ENCODE results near the gene DENND1A. TPM values are rescaled to one million over a fixed set of nuclear protein-coding genes. Genes with fewer than 3 reads are reported as not detected.

Gene DENND1A
- total RNA-seq, 1 donor from 2014 or later: 12.7 TPM

DNA sequence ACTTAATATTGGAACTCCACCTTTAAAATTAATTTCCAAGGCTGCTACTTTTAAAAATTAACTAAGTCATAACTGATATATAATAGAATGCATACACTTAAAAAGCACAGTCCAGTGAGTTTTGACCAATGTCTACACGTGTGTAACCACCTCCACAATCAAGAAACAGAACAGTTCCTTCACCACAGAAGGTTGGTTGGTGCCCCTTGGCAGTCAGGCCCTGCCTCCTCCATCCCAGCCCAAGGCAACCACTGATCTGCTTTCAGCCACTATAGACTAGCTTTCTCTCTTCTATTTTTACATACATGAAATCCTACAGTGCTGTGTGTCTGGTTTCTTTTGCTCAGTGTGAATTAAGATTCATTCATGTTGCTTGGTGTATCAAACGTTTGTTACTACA is 358.7 kb downstream of the DENND1A start:
- Mint-ChIP-seq H3K9me3 (ENCODE audit: unreplicated experiment) (peaks cover 10% of the 10 kb centered on the region), H3K4me1 (ENCODE audit: low read depth, unreplicated experiment) (peaks cover 3% of the 10 kb centered on the region), H3K36me3 (ENCODE audit: low read depth, unreplicated experiment) (peaks cover 3% of the 10 kb centered on the region), H3K27ac (ENCODE audit: unreplicated experiment) (no peak overlapping the region), H3K4me3 (ENCODE audit: unreplicated experiment) (no peak overlapping the region), H3K27me3 (ENCODE audit: low read depth, unreplicated experiment) (peaks cover 5% of the 10 kb centered on the region)
- Histone ChIP-seq H3K4me1 (ENCODE audit: insufficient read depth, low read length) (no peaks in the 10 kb centered on the region), H2AFZ (ENCODE audit: low read depth, low read length) (no peak overlapping the region), H3K79me2 (ENCODE audit: insufficient read depth, low read length) (no peaks in the 10 kb centered on the region), H3K9ac (ENCODE audit: low read length) (no peak overlapping the region), H3K27ac (ENCODE audit: low read depth, low read length) (no peak overlapping the region), H3K4me2 (ENCODE audit: low read length) (no peak overlapping the region), H3K4me3 (ENCODE audit: insufficient read depth, low read depth, low read length) (no peak overlapping the region), H3K27me3 (ENCODE audit: insufficient read depth, low read length) (no peaks in the 10 kb centered on the region), H4K20me1 (ENCODE audit: insufficient read depth, low read length) (no peaks in the 10 kb centered on the region), H3K9me3 (ENCODE audit: insufficient read depth, low read depth, low read length) (no peaks in the 10 kb centered on the region), H3K36me3 (ENCODE audit: insufficient read depth, low read length) (no peaks in the 10 kb centered on the region)
- no peak for FAIRE-seq
- TF ChIP-seq EZH2 (IDR thresholded peaks at IDR 0.05; ENCODE audit: insufficient read depth, low read length): no peak
- TF ChIP-seq, protein P1, sequence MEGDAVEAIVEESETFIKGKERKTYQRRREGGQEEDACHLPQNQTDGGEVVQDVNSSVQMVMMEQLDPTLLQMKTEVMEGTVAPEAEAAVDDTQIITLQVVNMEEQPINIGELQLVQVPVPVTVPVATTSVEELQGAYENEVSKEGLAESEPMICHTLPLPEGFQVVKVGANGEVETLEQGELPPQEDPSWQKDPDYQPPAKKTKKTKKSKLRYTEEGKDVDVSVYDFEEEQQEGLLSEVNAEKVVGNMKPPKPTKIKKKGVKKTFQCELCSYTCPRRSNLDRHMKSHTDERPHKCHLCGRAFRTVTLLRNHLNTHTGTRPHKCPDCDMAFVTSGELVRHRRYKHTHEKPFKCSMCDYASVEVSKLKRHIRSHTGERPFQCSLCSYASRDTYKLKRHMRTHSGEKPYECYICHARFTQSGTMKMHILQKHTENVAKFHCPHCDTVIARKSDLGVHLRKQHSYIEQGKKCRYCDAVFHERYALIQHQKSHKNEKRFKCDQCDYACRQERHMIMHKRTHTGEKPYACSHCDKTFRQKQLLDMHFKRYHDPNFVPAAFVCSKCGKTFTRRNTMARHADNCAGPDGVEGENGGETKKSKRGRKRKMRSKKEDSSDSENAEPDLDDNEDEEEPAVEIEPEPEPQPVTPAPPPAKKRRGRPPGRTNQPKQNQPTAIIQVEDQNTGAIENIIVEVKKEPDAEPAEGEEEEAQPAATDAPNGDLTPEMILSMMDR (IDR thresholded peaks at IDR 0.05; ENCODE audit: insufficient read depth, low read depth, low read length): no peak
- no peak for DNase-seq (ENCODE audit: low read depth)

DNA sequence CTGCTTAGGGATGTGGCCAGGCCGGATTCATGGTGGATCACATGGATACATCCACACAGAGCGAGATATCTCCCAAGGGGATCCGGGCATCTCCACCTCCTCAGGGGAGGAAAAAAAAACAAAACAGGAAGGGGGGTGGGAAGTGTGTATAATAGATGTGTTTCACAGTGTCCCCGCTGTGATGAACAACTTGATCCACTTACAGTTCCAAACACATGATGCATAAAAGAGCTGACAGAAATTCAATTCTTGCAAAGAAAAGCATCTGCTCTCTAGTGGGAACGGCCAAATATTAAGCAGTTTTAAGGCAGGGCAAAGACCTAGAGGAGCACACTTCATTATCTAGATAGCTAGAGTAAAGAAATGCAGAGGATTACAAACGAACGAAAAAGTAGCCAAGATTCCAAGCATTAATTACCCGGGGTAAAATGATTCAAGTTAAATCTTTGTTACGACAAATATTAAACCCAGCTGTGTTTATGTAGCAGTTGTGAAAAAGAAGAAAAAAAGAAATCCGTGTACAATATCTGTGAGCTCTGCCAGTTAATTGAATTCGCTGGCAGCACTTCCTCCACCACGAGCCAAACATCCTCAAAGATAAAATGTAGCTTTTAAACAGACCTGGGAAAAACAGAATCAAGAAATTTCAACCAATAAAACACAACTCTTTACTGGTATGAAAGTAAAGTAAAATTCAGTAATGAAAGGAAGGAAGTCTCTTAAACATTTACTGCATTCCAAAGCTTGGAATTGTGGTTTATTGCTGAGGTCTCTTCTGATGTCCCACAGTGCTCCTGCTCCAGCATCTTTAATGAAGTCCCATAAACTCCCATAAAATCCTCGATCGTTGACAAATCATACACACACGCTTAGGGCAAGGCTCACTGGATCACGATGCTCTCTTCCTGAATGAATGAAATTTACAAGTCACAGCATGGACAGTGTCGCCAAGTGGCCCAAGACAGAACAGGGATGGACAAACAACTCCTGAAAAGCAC is 360.9 kb downstream of the DENND1A start:
- Mint-ChIP-seq H3K9me3 (ENCODE audit: unreplicated experiment) (peaks cover 4% of the 10 kb centered on the region), H3K4me1 (ENCODE audit: low read depth, unreplicated experiment) (peaks cover 3% of the 10 kb centered on the region), H3K4me3 (ENCODE audit: unreplicated experiment) (no peak overlapping the region), H3K36me3 (ENCODE audit: low read depth, unreplicated experiment) (peaks cover 3% of the 10 kb centered on the region), H3K27ac (ENCODE audit: unreplicated experiment) (no peak overlapping the region), H3K27me3 (ENCODE audit: low read depth, unreplicated experiment) (peaks cover 8% of the 10 kb centered on the region)
- DNase-seq (ENCODE audit: low read depth) (peak; percentile 57), FAIRE-seq (peak; percentile 47)
- Histone ChIP-seq H3K4me3 (ENCODE audit: insufficient read depth, low read depth, low read length) (no peak overlapping the region), H2AFZ (ENCODE audit: low read depth, low read length) (no peak overlapping the region), H3K9ac (ENCODE audit: low read length) (no peak overlapping the region), H3K27ac (ENCODE audit: low read depth, low read length) (no peak overlapping the region), H3K27me3 (ENCODE audit: insufficient read depth, low read length) (no peaks in the 10 kb centered on the region), H3K36me3 (ENCODE audit: insufficient read depth, low read length) (no peaks in the 10 kb centered on the region), H3K9me3 (ENCODE audit: insufficient read depth, low read depth, low read length) (no peaks in the 10 kb centered on the region), H3K79me2 (ENCODE audit: insufficient read depth, low read length) (no peaks in the 10 kb centered on the region), H3K4me2 (ENCODE audit: low read length) (peak overlapping the region; percentile 61), H4K20me1 (ENCODE audit: insufficient read depth, low read length) (no peaks in the 10 kb centered on the region), H3K4me1 (ENCODE audit: insufficient read depth, low read length) (no peaks in the 10 kb centered on the region)
- TF ChIP-seq, protein P1 (IDR thresholded peaks at IDR 0.05; ENCODE audit: insufficient read depth, low read depth, low read length): no peak
- no peak for TF ChIP-seq EZH2 (IDR thresholded peaks at IDR 0.05; ENCODE audit: insufficient read depth, low read length)

DNA sequence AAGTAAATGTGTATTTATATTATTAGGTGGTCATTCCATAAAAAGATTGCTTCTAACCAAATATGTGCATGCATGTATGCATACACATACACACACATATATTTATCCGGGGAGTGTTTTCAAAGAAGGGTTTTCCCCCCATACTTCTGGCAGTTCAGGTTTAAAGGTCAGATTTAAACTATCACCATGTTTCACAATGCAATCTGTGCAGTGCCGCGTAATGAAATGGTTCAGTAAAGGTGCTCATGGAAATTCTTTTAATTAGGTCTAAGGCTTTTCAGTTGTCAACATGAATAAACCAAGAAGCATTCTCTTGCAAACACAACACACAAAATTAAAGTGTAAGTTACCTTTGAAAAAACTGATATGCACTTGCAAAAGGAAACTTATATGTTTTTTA is 362.9 kb downstream of the DENND1A start:
- Mint-ChIP-seq H3K9me3 (ENCODE audit: unreplicated experiment) (peaks cover under 1% of the 10 kb centered on the region), H3K27me3 (ENCODE audit: low read depth, unreplicated experiment) (peaks cover 8% of the 10 kb centered on the region), H3K36me3 (ENCODE audit: low read depth, unreplicated experiment) (peaks cover 3% of the 10 kb centered on the region), H3K4me3 (ENCODE audit: unreplicated experiment) (no peak overlapping the region), H3K27ac (ENCODE audit: unreplicated experiment) (no peak overlapping the region), H3K4me1 (ENCODE audit: low read depth, unreplicated experiment) (peaks cover 8% of the 10 kb centered on the region)
- DNase-seq (ENCODE audit: low read depth) (no peak), FAIRE-seq (no peak)
- H3K4me2 ChIP-seq (ENCODE audit: low read length): no peak overlapping the region
- TF ChIP-seq, protein P1 (IDR thresholded peaks at IDR 0.05; ENCODE audit: insufficient read depth, low read depth, low read length): no peak
- no peak for TF ChIP-seq EZH2 (IDR thresholded peaks at IDR 0.05; ENCODE audit: insufficient read depth, low read length)
- no peaks in the 10 kb centered on the region for H4K20me1 ChIP-seq (ENCODE audit: insufficient read depth, low read length)
- H3K9ac ChIP-seq (ENCODE audit: low read length): no peak overlapping the region
- H3K79me2 ChIP-seq (ENCODE audit: insufficient read depth, low read length): no peaks in the 10 kb centered on the region
- no peak overlapping the region for H2AFZ ChIP-seq (ENCODE audit: low read depth, low read length)
- no peak overlapping the region for H3K27ac ChIP-seq (ENCODE audit: low read depth, low read length)
- no peaks in the 10 kb centered on the region for H3K9me3 ChIP-seq (ENCODE audit: insufficient read depth, low read depth, low read length)
- no peak overlapping the region for H3K4me3 ChIP-seq (ENCODE audit: insufficient read depth, low read depth, low read length)
- H3K36me3 ChIP-seq (ENCODE audit: insufficient read depth, low read length): no peaks in the 10 kb centered on the region
- H3K4me1 ChIP-seq (ENCODE audit: insufficient read depth, low read length): no peaks in the 10 kb centered on the region
- no peaks in the 10 kb centered on the region for H3K27me3 ChIP-seq (ENCODE audit: insufficient read depth, low read length)

Measured in astrocyte (in vitro differentiated cells and primary cell).